K562 (cell line): ENCODE measurements around the gene CFAP54. TPM values are rescaled to one million over a fixed set of nuclear protein-coding genes. Genes with fewer than 3 reads are reported as not detected.

Experiments used
- ATAC-seq: fragments of 200-7000 bp; cut with Tn5 transposase; 3 replicates; pipeline ENCODE4 v1.9.1; 2020; ENCODE audit warnings: moderate library complexity
- BruUV-seq: library from RNA; stranded (reverse); fragments of 400-500 nt; replicated peaks from 2 replicates; lab custom pipeline; 2021; lab: Mats Ljungman, UMichigan
- CTCF ChIA-PET: fragments of 300-600 bp; formaldehyde crosslinking; extraction: SDS; loops from one replicate; lab custom pipeline; 2021; ENCODE audit warnings: low intra/inter-chr PET ratio; lab: Yijun Ruan, JAX
- POLR2A ChIA-PET: fragments of 300-600, 350-650 bp; sonication (Branson Sonifier 250); formaldehyde crosslinking; extraction: SDS; loops from one replicate; lab custom pipeline; 2021; ENCODE audit warnings: antibody characterized with exemption, inconsistent platforms; lab: Yijun Ruan, JAX
- DNase-seq, 4 experiments: peaks; one replicate each; pipeline versions ENCODE4 v3.0.0 to v3.0.0-alpha.2; 2011 to 2018; ENCODE audit warnings: low spot score in 3 of 4, mixed read lengths in 3 of 4; ENCODE audit errors: extremely low read depth in 1 of 4
- FAIRE-seq: peaks from 2 replicates; lab custom pipeline; 2011; peaks lifted over from hg19 to GRCh38; lab: Jason Lieb, UNC
- H2AFZ ChIP-seq: 2 replicates; pipeline ENCODE4 v1.6.0; 2011; ENCODE audit warnings: low read depth, low read length, control low read depth, inconsistent platforms
- H3K27ac ChIP-seq: fragments of 200-600 bp; 3 replicates; pipeline ENCODE4 v1.8.0; 2011; ENCODE audit warnings: low read depth, mild to moderate bottlenecking, control low read depth, inconsistent platforms, low read length, moderate library complexity, mixed read lengths; ENCODE audit errors: extremely low read depth
- H3K27me3 ChIP-seq, 2 experiments: fragments of 300-600 bp in 1 of 2; 2 replicates in 1 of 2; 3 replicates in 1 of 2; pipeline versions ENCODE4 v1.6.0 to v1.8.0; 2011; ENCODE audit warnings: inconsistent platforms in 2 of 2, low read length in 2 of 2, mild to moderate bottlenecking in 1 of 2, mixed read lengths in 1 of 2, moderate library complexity in 1 of 2; ENCODE audit not compliant: control insufficient read depth in 2 of 2, insufficient read depth in 2 of 2
- H3K36me3 ChIP-seq: fragments of 300-600 bp; 3 replicates; pipeline ENCODE4 v1.8.0; 2011; ENCODE audit warnings: mild to moderate bottlenecking, low read length, inconsistent platforms; ENCODE audit not compliant: control insufficient read depth, insufficient read depth
- H3K4me1 ChIP-seq, 2 experiments: fragments of 200-600 bp in 1 of 2; replicated peaks in 1 of 2; 2 replicates in 1 of 2; 3 replicates in 1 of 2; pipeline versions ENCODE4 v1.5.1 to v1.8.0; 2011; ENCODE audit warnings: inconsistent platforms in 2 of 2, low read length in 2 of 2, mild to moderate bottlenecking in 1 of 2, mixed read lengths in 1 of 2, moderate library complexity in 1 of 2; ENCODE audit not compliant: control insufficient read depth in 2 of 2, insufficient read depth in 2 of 2
- H3K4me2 ChIP-seq: 2 replicates; pipeline ENCODE4 v1.6.1; 2011; ENCODE audit warnings: low read length, control low read depth, inconsistent platforms, mixed read lengths; ENCODE audit not compliant: insufficient read depth
- H3K4me3 ChIP-seq: fragments of 200-600 bp; sonication (generic), shearing (Covaris generic); 2 replicates; pipeline ENCODE4 v1.5.1; 2016; ENCODE audit warnings: control low read depth, inconsistent platforms
- H3K79me2 ChIP-seq: fragments of 200-600 bp; 3 replicates; pipeline ENCODE4 v1.8.0; 2011; ENCODE audit warnings: low read length, inconsistent platforms; ENCODE audit not compliant: control insufficient read depth, insufficient read depth
- H3K9ac ChIP-seq, 2 experiments: 2 replicates each; pipeline versions ENCODE4 v1.6.0 to v1.6.1; 2011; ENCODE audit warnings: low read depth in 2 of 2, low read length in 2 of 2, control low read depth in 1 of 2, inconsistent platforms in 1 of 2, mild to moderate bottlenecking in 1 of 2, mixed read lengths in 1 of 2; ENCODE audit not compliant: insufficient read depth in 1 of 2
- H3K9me1 ChIP-seq: one replicate; pipeline ENCODE4 v1.6.0; 2011; ENCODE audit warnings: inconsistent platforms, mild to moderate bottlenecking, low read length, moderate library complexity; ENCODE audit not compliant: control insufficient read depth, insufficient read depth
- H3K9me3 ChIP-seq: replicated peaks from 2 replicates; pipeline ENCODE4 v1.5.1; 2011; ENCODE audit warnings: low read depth, low read length, inconsistent platforms; ENCODE audit not compliant: control insufficient read depth, insufficient read depth
- H4K20me1 ChIP-seq: replicated peaks from 2 replicates; pipeline ENCODE4 v1.6.1; 2011; ENCODE audit warnings: low read length, inconsistent platforms, mixed read lengths; ENCODE audit not compliant: control insufficient read depth, insufficient read depth
- ARID1B ChIP-seq: fragments of 450-650 bp; IDR thresholded peaks from 2 replicates; pipeline ENCODE4 v1.6.1; 2016; ENCODE audit warnings: antibody characterized with exemption, mild to moderate bottlenecking, inconsistent platforms
- DACH1 ChIP-seq: fragments of 450-650 bp; IDR thresholded peaks from 2 replicates; pipeline ENCODE4 v1.6.1; 2018; ENCODE audit not compliant: partially characterized antibody
- IRF1 ChIP-seq: sonication (generic); formaldehyde crosslinking; IDR thresholded peaks from 2 replicates; pipeline ENCODE4 v1.8.0; 2022; ENCODE audit warnings: missing genetic modification reagents, mild to moderate bottlenecking, borderline replicate concordance
- MAFG ChIP-seq: fragments of 450-650 bp; conservative IDR thresholded peaks from 2 replicates; pipeline ENCODE4 v1.6.1; 2016; ENCODE audit warnings: missing genetic modification characterization, missing compliant biosample characterization
- MXD1 ChIP-seq: fragments of 250-450 bp; sonication (Bioruptor Pico); IDR thresholded peaks from 2 replicates; pipeline ENCODE4 v1.8.0; 2021; ENCODE audit warnings: borderline replicate concordance, mild to moderate bottlenecking, moderate library complexity; ENCODE audit not compliant: poor library complexity, severe bottlenecking
- SLC30A9 ChIP-seq: fragments of 250-450 bp; sonication (Bioruptor Pico); IDR thresholded peaks from 2 replicates; pipeline ENCODE4 v1.8.0; 2022; ENCODE audit warnings: mild to moderate bottlenecking, moderate library complexity
- SMARCB1 ChIP-seq: IDR thresholded peaks from 2 replicates; pipeline ENCODE4 v1.6.1; 2011; ENCODE audit warnings: improper control_type of control experiment, low read depth; ENCODE audit not compliant: insufficient read length
- TCFL5 ChIP-seq: fragments of 250-450 bp; sonication (Bioruptor Pico); conservative IDR thresholded peaks from 2 replicates; pipeline ENCODE4 v1.6.1; 2021; ENCODE audit warnings: mild to moderate bottlenecking, moderate library complexity, matching md5 sums
- WGBS: fragments of 100-300 bp; shearing (Covaris generic); methylation state at CpG from one replicate; pipeline ENCODE4 v1.1.6; 2016; ENCODE audit warnings: low coverage, mixed read lengths; ENCODE audit not compliant: insufficient coverage; ENCODE audit errors: missing lambda C conversion rate; 5-methylcytosine and 5-hydroxymethylcytosine counted together
- in situ Hi-C: fragments of 300-500 bp; cut with MboI; formaldehyde crosslinking; loops from 4 replicates; pipeline ENCODE4 v1.15.0; 2018; ENCODE audit warnings: inconsistent platforms, mixed read lengths
- intact Hi-C: fragments of 100-400 bp; cut with micrococcal nuclease; formaldehyde crosslinking; loops from 2 replicates; pipeline ENCODE4 v1.14.2; 2022
- polyA plus RNA-seq, 8 experiments: library from polyadenylated mRNA; depleted of rRNA in 4 of 8; stranded (reverse) in 5 of 8; unstranded in 3 of 8; fragments of >200 nt; fragmentation: Nextera tagmentation in 2 of 8; fragmentation: Illumina TruSeq in 1 of 8; extraction: Ambion mirVana in 2 of 8; extraction: Trizol in 1 of 8; gene quantifications; 2 replicates each; pipeline versions ENCODE4 v1.2.1 to v1.2.3, GENCODE V29; 2011 to 2014; ENCODE audit warnings: inconsistent platforms in 1 of 8, missing spikeins in 1 of 8
- total RNA-seq, 7 experiments: library from RNA; depleted of rRNA in 6 of 7; stranded (reverse); fragments of >200 nt in 6 of 7; fragmentation: Illumina TruSeq in 2 of 7; extraction: Trizol in 2 of 7; gene quantifications; 2 replicates each; pipeline versions ENCODE4 v1.2.1 to v1.2.3, GENCODE V29; 2011 to 2021; ENCODE audit warnings: low replicate concordance in 1 of 7
- TF ChIP-seq, protein P1 (sequence below): IDR thresholded peaks from 3 replicates; pipeline ENCODE4 v1.6.1; 2011; ENCODE audit warnings: borderline replicate concordance, mild to moderate bottlenecking; ENCODE audit not compliant: insufficient read length, insufficient read depth

Gene CFAP54
- total and polyA plus RNA-seq, 9 of the 15 experiments (the other 6 are each of a cell fraction or from before 2014, with no cell fraction given): 0.03 to 0.23 (median 0.10) TPM; not detected in 3

DNA sequence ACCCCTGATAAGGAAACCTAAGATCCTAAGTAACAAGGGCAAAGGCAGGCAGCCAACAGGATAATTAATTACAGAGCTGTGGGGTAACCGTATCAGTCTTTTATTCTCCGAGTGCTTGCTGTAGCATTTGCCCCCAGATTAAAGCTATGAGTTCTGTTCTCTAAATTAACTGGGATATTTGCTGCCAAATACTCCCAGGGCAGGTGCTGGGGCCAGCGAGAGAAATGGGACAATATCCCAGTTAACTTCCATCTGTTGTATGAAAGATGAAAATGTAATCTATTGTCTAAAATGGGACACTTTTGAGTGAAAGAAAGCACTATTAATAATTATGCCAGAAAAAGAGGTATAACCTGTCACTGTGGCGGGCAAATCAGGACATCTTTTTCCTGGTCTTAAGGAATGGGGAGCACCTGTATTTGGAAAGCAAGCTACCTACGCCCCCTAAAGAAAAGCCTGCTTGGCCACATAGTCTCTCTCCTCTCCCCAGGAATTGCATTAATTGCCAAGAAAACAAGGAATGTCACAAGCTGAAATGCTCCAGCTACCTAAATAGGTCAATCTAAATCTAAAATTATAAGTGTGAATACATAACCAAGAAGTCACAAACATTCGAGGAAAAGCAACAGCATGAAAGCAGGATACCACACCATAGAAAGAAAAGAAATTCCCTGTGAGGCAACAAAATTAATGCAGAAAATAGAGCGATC, 26.7 kb upstream of the CFAP54 start:
- no TSS peak for BruUV-seq
- intact Hi-C loops (no loop called here), in situ Hi-C loops (no loop called here)
- ATAC-seq (no peak), DNase-seq (no peak), FAIRE-seq (no peak)
- Histone ChIP-seq H3K79me2 (no peaks in the 10 kb centered on the region), H3K4me1 (no peaks in the 10 kb centered on the region; a peak in 1 of 5 replicates), H4K20me1 (no peaks in the 10 kb centered on the region), H3K4me3 (no peak overlapping the region), H2AFZ (no peak overlapping the region), H3K9ac (no peak overlapping the region), H3K27me3 (no peaks in the 10 kb centered on the region), H3K27ac (no peak overlapping the region), H3K4me2 (no peak overlapping the region), H3K9me1 (no peaks in the 10 kb centered on the region), H3K9me3 (no peaks in the 10 kb centered on the region), H3K36me3 (no peaks in the 10 kb centered on the region)
- CTCF ChIA-PET: no interaction called here
- no peak for TF ChIP-seq DACH1
- TF ChIP-seq, protein P1, sequence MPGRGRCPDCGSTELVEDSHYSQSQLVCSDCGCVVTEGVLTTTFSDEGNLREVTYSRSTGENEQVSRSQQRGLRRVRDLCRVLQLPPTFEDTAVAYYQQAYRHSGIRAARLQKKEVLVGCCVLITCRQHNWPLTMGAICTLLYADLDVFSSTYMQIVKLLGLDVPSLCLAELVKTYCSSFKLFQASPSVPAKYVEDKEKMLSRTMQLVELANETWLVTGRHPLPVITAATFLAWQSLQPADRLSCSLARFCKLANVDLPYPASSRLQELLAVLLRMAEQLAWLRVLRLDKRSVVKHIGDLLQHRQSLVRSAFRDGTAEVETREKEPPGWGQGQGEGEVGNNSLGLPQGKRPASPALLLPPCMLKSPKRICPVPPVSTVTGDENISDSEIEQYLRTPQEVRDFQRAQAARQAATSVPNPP: no peak
- no peak for TF ChIP-seq MAFG (tag)
- TF ChIP-seq ARID1B: no peak
- TF ChIP-seq SLC30A9 (CRISPR knock-in tag): no peak
- no peak for TF ChIP-seq IRF1 (CRISPR knock-in tag)
- TF ChIP-seq MXD1 (CRISPR knock-in tag): no peak
- no peak for TF ChIP-seq SMARCB1
- no peak for TF ChIP-seq TCFL5 (CRISPR knock-in tag)
- 34% methylated on average over 7 of the region's 7 CpGs for WGBS
- POLR2A ChIA-PET: no interaction called here
